D721Med (cell line): Measurements from ENCODE around the gene BBS9.

Source experiments
- DNase-seq: peaks from one replicate; pipeline ENCODE4 v3.0.0; 2011; ENCODE audit warnings: low spot score; ENCODE audit not compliant: insufficient read length
- FAIRE-seq: peaks from 2 replicates; lab custom pipeline; 2011; peaks lifted over from hg19 to GRCh38; lab: Jason Lieb, UNC
- TF ChIP-seq, protein P1 (sequence below): IDR thresholded peaks from 2 replicates; pipeline ENCODE4 v1.5.1; 2012; ENCODE audit warnings: mild to moderate bottlenecking, control low read depth; ENCODE audit not compliant: insufficient read depth; ENCODE audit errors: missing control alignments

BBS9 gene

DNA sequence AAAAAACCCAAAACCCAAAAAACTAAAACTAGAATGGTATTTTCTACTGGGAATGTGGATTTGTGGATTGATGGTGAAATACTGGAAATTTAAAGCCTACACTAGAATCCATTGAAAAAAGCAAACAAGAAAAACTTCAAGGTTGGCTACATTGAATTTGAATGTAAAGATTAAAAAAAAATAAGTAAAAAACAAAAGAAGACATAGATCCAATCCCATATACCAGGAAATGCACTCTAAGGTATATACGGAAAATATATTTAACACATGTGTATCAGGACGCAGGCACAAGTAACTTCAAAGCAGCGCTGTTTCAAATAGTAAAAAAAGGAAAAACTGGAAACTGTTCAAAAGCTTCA, 754 bp upstream of the BBS9 start:
- TF ChIP-seq, protein P1, sequence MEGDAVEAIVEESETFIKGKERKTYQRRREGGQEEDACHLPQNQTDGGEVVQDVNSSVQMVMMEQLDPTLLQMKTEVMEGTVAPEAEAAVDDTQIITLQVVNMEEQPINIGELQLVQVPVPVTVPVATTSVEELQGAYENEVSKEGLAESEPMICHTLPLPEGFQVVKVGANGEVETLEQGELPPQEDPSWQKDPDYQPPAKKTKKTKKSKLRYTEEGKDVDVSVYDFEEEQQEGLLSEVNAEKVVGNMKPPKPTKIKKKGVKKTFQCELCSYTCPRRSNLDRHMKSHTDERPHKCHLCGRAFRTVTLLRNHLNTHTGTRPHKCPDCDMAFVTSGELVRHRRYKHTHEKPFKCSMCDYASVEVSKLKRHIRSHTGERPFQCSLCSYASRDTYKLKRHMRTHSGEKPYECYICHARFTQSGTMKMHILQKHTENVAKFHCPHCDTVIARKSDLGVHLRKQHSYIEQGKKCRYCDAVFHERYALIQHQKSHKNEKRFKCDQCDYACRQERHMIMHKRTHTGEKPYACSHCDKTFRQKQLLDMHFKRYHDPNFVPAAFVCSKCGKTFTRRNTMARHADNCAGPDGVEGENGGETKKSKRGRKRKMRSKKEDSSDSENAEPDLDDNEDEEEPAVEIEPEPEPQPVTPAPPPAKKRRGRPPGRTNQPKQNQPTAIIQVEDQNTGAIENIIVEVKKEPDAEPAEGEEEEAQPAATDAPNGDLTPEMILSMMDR, result no peak
- no peak for DNase-seq
- no peak for FAIRE-seq

DNA sequence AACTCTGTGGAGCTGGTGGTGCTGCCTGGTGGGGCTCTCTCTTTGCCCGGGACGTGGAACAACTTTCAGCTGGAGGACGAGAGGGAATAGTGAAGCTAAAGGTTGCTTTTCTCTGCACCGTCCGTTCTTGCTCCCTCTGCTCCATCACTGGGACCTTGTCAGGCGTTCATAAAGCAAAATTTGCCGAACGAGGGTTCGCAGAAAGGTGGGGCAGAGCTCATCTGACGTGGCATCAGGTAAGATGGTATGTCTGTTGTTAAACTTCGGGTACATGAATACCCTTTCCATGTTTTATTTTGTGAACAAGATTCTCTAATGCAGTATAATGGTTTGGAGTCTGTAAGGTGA, 416 bp downstream of the BBS9 start:
- FAIRE-seq (no peak), DNase-seq (no peak)
- TF ChIP-seq, protein P1, result no peak

DNA sequence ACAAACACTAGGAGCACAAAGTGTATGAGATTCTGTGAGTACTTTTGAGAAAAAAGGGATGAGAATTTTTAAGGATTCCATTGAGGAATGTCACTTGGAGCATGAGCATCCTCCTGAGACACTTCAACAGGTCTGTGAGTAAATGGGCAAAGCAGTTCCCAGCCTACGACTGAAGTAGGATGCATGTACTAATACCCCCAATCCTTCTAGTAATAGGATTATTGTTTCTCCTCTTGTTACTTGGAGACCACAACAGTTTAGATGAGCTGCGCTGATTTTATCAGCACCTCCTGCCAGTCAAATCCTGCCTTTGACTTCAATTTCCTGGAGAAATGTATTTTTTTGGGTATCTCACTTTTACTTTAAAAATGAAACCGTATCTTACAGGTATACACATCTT, 820 bp downstream of the BBS9 start:
- DNase-seq (peak; percentile 28), FAIRE-seq (peak; percentile 82)

DNA sequence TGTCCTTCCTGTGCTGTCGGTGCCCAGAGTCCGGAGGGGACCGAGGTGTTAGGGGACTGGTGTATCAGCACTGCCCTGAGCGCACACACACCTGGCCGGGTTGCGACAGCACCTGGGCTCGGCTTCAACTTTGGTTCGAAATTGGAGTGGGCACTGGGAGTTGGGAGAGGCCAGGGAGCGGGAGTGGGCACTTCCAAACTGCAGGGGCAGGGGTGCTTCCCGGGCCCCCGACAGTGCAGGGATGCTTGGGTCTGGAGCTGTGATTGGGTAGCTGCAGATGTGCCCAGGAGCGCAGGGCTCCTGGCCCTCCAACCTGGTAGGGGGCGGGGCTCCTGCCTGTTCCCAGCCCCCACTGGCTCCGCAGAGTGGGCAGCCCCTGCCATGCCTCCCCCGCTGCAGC, 7.7 kb downstream of the BBS9 start:
- no peak for DNase-seq
- FAIRE-seq, result no peak
- TF ChIP-seq, protein P1, result no peak

More for the DNA sequence above, 820 bp downstream of the BBS9 start:
- TF ChIP-seq, protein P1, result no peak

DNA sequence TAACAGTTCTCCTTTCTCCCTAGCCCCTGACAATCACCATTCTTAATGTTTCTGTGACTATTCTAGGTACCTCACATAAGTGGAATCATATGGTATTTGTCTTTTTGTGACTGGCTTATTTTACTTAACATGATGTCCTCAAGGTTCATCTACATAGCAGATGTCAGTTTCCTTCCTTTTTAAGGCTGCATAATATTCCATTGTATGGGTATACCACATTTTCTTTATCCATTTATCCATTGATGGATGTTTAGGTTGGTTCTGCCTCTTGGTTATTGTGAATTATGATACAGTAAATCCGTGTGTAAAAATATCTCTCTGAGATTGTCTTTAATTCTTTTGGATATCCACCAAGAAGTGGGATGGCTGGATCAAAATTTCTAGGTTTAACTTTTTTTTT, 13.2 kb downstream of the BBS9 start:
- FAIRE-seq, result no peak
- TF ChIP-seq, protein P1, result no peak

DNA sequence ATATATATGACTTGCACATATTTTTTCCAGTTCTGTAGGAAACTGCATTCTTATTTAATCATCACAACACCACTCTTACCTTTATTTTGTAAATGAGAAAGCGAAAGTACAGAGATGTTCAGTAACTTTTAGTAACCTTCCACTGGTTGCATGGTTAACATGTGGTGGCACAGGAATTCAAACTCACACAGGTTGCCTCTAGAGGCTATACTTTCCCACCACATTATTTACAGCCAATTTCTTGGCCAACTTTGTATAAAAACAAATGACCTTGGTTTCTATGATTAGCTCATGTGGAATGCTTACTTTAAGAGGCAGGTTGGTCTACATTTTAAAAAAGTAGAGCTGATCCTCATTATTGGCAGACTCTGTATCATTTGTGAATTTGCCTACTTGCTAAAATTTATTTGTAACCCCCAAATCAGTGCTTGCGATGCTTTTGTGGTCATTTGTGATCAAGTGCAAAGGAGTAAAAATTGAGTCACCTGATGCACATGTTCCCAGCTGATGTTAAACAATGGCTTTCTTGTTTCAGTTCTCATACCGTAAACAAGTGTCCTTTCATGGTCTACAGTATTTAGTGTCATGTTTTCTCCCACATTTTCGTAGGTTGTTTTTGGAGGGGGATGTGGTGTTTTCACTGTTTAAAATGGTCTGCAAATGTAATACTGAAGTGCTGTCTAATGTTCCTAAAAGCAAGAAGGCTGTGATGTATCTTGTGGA, 14.8 kb downstream of the BBS9 start:
- TF ChIP-seq, protein P1, result no peak
- FAIRE-seq, result no peak
- DNase-seq, result no peak

More for the DNA sequence above, 13.2 kb downstream of the BBS9 start:
- no peak for DNase-seq

DNA sequence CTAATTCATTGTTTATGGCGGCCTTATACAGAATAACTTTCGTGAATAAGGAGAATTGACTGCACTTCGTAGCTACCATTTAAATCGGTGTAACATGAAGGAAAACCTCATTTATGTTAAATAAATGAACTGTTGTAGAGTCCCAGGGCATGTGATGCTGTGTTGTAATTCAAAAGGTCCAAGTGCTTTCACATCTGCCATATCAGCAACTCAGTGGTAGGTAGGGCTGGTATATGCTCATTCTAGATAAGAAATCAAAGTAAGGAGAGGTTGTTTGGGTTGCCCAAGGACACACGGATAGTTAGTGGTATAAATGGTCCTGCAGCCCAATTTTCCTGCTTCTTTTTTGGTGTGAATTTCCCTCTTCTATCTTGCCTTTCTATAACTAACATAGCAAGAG, 15.8 kb downstream of the BBS9 start:
- FAIRE-seq (no peak), DNase-seq (no peak)
- TF ChIP-seq, protein P1, result no peak
